GM06990 (cell line): ENCODE results near the gene MBOAT1.
A peak's percentile ranks its signal among the peaks of the same experiment; 100 is the strongest.

Experiments used
- DNase-seq: peaks from one replicate; pipeline ENCODE4 v3.0.0-alpha.2; 2011; ENCODE audit not compliant: insufficient read length; ENCODE audit errors: extremely low read depth
- H3K27me3 ChIP-seq: replicated peaks from 2 replicates; pipeline ENCODE4 v1.6.0; 2011; ENCODE audit warnings: low read length; ENCODE audit not compliant: control insufficient read depth, insufficient read depth
- H3K36me3 ChIP-seq: 2 replicates; pipeline ENCODE4 v1.5.1; 2011; ENCODE audit warnings: low read length; ENCODE audit not compliant: control insufficient read depth, insufficient read depth
- H3K4me3 ChIP-seq: replicated peaks from 2 replicates; pipeline ENCODE4 v1.5.1; 2011; ENCODE audit warnings: low read depth, mild to moderate bottlenecking, control low read depth, low read length
- TF ChIP-seq, protein P1 (sequence below): IDR thresholded peaks from 2 replicates; pipeline ENCODE4 v1.5.1; 2011; ENCODE audit warnings: low read length, control low read depth, mild to moderate bottlenecking, inconsistent platforms; ENCODE audit not compliant: insufficient read depth, poor library complexity, severe bottlenecking

Gene MBOAT1

DNA sequence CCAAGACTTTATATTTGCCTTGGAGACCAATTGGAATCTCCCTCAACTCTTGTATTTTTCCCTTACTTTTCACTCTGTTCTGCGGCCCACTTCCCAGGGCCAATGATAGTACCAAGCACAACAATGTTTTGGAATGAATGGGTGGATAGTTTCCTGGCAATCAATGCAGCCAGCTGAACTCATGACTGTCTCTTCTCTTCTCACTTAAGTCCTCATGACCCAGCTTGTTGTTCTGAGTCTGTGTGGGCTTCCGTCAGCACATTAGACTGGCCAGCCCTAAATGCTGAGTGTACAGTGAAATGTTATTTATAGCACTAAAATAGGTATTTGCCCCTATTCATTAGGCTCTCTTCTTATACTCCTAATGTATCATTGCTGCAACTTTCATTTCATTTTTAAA lies 5.6 kb upstream of the MBOAT1 start:
- H3K36me3 ChIP-seq: no peaks in the 10 kb centered on the region
- no peaks in the 10 kb centered on the region for H3K27me3 ChIP-seq
- DNase-seq: no peak
- H3K4me3 ChIP-seq: no peak overlapping the region
- TF ChIP-seq, protein P1, sequence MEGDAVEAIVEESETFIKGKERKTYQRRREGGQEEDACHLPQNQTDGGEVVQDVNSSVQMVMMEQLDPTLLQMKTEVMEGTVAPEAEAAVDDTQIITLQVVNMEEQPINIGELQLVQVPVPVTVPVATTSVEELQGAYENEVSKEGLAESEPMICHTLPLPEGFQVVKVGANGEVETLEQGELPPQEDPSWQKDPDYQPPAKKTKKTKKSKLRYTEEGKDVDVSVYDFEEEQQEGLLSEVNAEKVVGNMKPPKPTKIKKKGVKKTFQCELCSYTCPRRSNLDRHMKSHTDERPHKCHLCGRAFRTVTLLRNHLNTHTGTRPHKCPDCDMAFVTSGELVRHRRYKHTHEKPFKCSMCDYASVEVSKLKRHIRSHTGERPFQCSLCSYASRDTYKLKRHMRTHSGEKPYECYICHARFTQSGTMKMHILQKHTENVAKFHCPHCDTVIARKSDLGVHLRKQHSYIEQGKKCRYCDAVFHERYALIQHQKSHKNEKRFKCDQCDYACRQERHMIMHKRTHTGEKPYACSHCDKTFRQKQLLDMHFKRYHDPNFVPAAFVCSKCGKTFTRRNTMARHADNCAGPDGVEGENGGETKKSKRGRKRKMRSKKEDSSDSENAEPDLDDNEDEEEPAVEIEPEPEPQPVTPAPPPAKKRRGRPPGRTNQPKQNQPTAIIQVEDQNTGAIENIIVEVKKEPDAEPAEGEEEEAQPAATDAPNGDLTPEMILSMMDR: no peak

DNA sequence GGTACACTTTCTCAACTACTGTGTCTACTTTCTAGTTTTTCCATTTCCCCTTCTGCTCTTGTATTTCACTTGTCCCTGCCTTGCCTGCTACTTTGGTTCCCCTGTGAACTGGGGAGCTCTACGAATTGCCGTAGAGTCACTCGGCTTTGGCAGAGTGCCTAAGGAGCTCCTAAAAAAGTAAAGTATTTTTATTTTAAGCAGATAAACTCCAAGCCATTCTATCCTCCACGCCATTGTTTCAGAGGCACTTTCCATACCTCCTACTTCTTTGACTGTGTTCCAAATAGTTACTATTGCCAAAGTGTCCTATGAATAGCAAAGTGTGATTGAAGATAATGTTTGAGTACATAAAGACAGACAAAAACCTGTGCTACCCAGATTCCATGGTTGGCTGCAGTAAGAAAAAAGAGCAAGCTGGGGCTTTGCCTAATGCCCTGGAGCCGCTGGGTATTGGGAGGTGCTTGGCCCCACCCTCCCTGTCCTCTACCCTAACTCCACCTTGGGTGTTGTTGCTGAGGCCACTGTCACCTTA lies 5.1 kb upstream of the MBOAT1 start:
- Histone ChIP-seq H3K36me3 (no peaks in the 10 kb centered on the region), H3K27me3 (no peaks in the 10 kb centered on the region), H3K4me3 (no peak overlapping the region)
- DNase-seq: no peak
- TF ChIP-seq, protein P1: no peak

DNA sequence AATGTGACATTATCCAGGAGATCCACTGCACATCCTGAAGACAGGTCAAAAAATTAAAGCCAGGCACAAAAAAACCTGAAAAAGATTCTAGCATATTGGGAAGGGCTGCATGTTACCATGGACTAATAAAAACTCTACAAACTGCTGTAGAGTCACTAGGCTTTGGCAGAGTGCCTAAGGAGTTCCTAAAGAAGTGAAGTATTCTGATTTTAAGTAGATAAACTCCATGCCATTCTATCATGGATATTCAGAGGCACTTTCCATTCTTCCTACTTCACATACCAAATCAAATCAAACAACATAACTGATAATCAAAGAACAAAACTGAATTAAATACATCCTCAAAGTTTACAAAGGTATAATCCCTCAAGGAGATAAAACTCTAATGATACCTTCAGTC lies 3.0 kb upstream of the MBOAT1 start:
- Histone ChIP-seq H3K4me3 (no peak overlapping the region), H3K36me3 (no peaks in the 10 kb centered on the region), H3K27me3 (no peaks in the 10 kb centered on the region)
- DNase-seq: no peak
- TF ChIP-seq, protein P1: no peak

DNA sequence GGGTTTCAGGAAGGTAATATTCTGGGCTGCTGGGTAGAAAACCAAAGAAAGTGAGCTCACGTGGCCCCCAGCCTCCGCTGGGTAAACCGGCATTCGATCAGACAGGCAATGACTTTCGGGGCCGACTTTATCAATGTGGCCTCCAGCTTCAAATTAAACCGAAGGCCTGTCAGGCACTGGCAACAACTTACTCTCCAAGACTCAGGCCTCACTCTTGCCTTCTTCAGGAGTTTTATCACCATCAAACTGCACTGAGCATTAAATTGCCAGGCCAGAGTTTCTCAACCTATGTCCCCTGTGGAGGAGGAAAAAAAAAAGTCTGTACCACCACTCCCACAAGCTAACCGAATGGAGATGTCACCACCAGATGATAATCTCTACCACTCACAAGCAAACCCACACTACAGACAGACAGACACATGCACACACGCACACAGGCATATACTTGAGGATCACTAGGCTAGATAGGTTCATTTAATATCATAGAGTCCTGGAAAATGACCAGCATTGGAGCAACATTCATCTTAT lies 1.1 kb upstream of the MBOAT1 start:
- H3K27me3 ChIP-seq: no peaks in the 10 kb centered on the region
- DNase-seq: no peak
- no peaks in the 10 kb centered on the region for H3K36me3 ChIP-seq
- TF ChIP-seq, protein P1: no peak
- peak overlapping the region; percentile 77 for H3K4me3 ChIP-seq

DNA sequence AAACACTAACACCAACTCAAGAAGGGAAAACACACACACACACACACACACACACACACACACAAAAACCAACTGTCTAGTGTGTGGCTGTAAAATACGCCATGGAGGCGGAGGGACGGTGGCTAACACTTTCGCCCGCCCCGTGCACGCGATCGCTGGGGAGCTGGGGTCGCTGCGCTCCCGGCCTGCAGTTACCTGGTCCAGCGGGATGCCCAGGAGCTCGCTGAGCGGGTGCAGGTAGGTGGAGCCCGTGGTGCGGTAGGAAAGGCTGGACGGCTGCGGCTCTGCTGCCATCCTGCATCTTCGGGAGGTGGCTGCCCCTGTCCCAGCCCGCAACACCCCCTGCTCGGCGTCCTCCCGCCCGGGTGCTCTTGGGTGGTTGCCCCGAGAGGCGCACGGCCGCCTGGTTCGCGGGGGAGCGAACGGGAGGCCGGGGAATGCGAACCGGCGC lies 303 bp downstream of the MBOAT1 start:
- H3K4me3 ChIP-seq: peak overlapping the region; percentile 77
- TF ChIP-seq, protein P1: peak; percentile 12
- DNase-seq: no peak
- no peaks in the 10 kb centered on the region for H3K27me3 ChIP-seq
- no peaks in the 10 kb centered on the region for H3K36me3 ChIP-seq
